Kidney capillary endothelial cell (primary cell): ENCODE measurements around the gene IRF7.

Experiments
- DNase-seq: peaks from one replicate; pipeline ENCODE4 v3.0.0-alpha.2; 2018; ENCODE audit warnings: low spot score

Gene IRF7

DNA sequence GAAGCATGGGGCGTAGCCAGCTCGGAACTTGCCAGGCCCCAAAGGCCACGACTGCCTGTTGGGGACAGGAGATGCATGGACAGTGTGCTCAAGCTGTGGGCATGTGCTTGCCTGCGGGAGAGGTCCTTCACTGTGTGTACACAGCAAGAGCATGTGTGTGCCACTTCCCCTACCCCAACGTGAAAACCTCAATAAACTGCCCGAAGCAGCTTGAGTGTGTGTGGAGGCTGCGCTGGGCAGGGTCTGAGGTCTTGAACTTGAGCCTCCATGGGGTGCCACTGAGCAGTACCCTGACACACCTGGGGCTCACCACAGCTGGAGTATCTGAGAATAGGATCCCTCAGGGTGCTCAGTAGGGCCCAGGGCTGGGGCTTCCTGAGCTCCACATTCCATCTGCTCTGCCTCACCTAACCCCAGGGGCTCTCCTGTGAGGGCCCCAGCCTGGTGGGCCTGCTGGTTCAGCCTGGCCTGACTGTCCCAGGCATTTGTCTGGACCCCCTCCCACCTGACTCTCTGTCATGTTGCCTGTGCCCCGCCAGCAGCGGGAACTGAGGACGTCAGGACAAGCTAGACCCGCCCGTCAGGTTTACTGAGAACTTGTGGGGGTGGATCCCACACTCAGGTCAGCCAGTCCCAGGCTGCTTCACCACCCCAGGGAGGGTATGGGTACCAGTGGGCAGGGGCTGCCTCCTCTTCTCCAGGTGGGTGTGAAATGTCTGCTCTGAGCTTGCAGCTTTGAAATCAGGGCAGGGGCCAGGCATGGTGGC is 51.8 kb downstream of the IRF7 start:
- DNase-seq, result no peak

DNA sequence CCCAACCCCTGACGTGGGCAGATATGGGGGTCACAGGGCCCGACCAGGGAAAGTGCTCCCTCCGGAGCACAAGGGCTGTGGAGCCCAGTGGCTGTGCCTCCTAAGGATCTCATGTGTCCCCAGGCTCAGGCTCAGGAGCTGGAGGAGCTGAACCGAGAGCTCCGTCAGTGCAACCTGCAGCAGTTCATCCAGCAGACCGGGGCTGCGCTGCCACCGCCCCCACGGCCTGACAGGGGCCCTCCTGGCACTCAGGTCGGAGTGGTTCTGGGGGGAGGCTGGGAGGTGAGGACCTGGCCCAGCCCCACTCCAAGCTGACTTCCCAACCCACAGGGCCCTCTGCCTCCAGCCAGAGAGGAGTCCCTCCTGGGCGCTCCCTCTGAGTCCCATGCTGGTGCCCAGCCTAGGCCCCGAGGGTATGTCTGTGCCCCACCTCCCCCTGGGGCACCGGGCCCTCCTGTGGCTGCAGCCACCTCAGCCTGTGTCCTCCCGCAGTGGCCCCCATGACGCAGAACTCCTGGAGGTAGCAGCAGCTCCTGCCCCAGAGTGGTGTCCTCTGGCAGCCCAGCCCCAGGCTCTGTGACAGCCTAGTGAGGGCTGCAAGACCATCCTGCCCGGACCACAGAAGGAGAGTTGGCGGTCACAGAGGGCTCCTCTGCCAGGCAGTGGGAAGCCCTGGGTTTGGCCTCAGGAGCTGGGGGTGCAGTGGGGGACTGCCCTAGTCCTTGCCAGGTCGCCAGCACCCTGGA is 52.5 kb downstream of the IRF7 start:
- no peak for DNase-seq
